ENCODE results near the gene TMED5.

Gene TMED5

DNA sequence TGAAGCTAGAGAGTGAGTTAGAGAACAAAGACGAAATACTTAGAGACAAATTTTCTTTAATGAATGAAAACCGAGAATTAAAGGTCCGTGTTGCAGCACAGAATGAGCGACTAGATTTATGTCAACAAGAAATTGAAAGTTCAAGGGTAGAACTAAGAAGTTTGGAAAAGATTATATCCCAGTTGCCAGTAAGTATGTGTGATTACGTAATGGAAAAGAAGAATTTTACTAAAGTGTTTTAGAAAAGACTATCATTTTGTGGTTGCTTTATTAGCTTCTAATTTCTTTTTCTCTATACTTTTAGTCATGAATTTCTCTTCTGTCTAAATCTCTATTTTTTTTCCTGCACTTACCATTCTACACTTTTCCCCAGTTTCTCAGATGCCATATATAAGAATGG, 27.0 kb upstream of the TMED5 start:
- Histone ChIP-seq H3K27ac (no peak overlapping the region), H3K36me3 (peaks cover 27% of the 10 kb centered on the region), H3K27me3 (ENCODE audit: insufficient read depth, low read depth, severe bottlenecking) (no peaks in the 10 kb centered on the region), H3K9me3 (ENCODE audit: severe bottlenecking) (no peaks in the 10 kb centered on the region), H3K4me3 (ENCODE audit: low read depth, low read length) (no peak overlapping the region)
- no peak for DNase-seq
- TF ChIP-seq, protein P1, sequence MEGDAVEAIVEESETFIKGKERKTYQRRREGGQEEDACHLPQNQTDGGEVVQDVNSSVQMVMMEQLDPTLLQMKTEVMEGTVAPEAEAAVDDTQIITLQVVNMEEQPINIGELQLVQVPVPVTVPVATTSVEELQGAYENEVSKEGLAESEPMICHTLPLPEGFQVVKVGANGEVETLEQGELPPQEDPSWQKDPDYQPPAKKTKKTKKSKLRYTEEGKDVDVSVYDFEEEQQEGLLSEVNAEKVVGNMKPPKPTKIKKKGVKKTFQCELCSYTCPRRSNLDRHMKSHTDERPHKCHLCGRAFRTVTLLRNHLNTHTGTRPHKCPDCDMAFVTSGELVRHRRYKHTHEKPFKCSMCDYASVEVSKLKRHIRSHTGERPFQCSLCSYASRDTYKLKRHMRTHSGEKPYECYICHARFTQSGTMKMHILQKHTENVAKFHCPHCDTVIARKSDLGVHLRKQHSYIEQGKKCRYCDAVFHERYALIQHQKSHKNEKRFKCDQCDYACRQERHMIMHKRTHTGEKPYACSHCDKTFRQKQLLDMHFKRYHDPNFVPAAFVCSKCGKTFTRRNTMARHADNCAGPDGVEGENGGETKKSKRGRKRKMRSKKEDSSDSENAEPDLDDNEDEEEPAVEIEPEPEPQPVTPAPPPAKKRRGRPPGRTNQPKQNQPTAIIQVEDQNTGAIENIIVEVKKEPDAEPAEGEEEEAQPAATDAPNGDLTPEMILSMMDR (IDR thresholded peaks at IDR 0.05; ENCODE audit: low read depth, low read length) = no peak

DNA sequence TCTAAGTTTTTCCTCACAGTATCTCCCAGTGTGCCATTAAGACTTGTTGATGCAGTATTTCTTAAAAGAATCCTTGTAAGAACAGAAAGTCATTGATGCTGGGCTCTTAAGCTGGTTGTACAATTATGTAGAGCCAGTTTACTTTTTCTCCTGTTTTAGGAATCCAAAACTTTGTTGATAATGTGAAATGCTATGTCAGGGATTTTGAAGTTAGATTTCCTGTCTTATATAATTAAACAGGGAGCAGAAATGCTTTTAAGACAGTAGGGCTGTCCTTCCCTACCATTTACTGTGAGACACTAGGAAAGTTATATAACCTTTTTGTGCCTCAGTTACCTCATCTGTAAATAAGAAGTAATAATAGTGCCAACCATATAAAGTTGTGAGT, 26.3 kb upstream of the TMED5 start:
- H3K27me3 ChIP-seq (ENCODE audit: insufficient read depth, low read depth, severe bottlenecking) = no peaks in the 10 kb centered on the region
- H3K36me3 ChIP-seq = peaks cover 31% of the 10 kb centered on the region
- TF ChIP-seq, protein P1 (IDR thresholded peaks at IDR 0.05; ENCODE audit: low read depth, low read length) = no peak
- DNase-seq = no peak
- no peak overlapping the region for H3K27ac ChIP-seq
- no peaks in the 10 kb centered on the region for H3K9me3 ChIP-seq (ENCODE audit: severe bottlenecking)
- H3K4me3 ChIP-seq (ENCODE audit: low read depth, low read length) = no peak overlapping the region

DNA sequence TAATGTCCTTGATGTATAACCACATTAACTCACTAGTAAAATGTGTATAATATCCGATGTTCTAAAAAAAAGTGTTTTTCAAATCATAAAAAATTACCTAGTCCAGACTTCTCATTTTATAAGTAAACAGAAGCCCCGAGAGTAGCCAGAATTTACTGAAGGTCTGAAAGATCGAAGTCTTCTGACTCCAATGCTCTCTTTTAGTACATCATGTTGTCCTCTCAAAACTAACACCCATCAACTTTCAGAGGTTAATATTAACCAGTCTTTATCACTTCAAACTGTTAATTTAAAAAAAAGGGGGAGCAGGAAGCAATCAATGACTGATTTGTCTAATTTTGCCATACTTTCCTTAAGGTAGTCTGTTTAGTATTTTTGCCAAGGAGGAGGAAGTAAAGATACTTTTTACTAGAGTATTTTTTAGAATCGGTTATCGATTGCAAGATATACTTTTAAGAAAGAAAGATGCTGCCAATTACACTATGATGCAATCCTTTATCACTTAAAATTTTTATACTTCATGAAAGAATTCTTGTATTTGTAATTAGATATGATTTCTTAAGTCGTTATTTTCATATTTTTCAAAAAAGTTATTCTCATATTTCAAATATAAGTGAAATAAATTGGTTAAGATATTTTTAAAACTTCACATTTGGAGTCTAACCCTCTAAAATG, 25.8 kb upstream of the TMED5 start:
- TF ChIP-seq, protein P1 (IDR thresholded peaks at IDR 0.05; ENCODE audit: low read depth, low read length) = no peak
- no peaks in the 10 kb centered on the region for H3K9me3 ChIP-seq (ENCODE audit: severe bottlenecking)
- no peak overlapping the region for H3K4me3 ChIP-seq (ENCODE audit: low read depth, low read length)
- H3K27me3 ChIP-seq (ENCODE audit: insufficient read depth, low read depth, severe bottlenecking) = no peaks in the 10 kb centered on the region
- H3K27ac ChIP-seq = no peak overlapping the region
- no peak for DNase-seq
- peaks cover 31% of the 10 kb centered on the region for H3K36me3 ChIP-seq

DNA sequence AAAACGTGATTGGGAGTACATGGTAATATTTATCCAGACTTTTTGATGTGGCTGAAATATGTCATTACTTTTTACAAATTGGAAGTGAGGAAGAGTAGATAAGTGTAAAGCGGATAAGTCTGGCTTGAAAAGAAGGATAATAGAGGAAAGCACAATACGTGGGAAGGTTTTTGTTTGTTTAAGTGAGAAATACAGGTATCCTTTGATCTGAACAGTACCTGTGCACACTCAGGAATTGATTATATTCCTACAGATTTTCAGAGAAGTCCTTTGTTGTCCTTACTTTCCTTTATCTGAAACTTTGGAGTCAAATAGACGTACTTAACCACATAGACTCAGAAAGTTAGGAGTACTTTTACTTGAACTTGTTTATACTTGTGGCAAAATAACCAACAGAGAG, 20.5 kb upstream of the TMED5 start:
- no peak overlapping the region for H3K27ac ChIP-seq
- TF ChIP-seq, protein P1 (IDR thresholded peaks at IDR 0.05; ENCODE audit: low read depth, low read length) = no peak
- no peak overlapping the region for H3K4me3 ChIP-seq (ENCODE audit: low read depth, low read length)
- DNase-seq = no peak
- peaks cover 27% of the 10 kb centered on the region for H3K36me3 ChIP-seq
- no peaks in the 10 kb centered on the region for H3K9me3 ChIP-seq (ENCODE audit: severe bottlenecking)
- no peaks in the 10 kb centered on the region for H3K27me3 ChIP-seq (ENCODE audit: insufficient read depth, low read depth, severe bottlenecking)

DNA sequence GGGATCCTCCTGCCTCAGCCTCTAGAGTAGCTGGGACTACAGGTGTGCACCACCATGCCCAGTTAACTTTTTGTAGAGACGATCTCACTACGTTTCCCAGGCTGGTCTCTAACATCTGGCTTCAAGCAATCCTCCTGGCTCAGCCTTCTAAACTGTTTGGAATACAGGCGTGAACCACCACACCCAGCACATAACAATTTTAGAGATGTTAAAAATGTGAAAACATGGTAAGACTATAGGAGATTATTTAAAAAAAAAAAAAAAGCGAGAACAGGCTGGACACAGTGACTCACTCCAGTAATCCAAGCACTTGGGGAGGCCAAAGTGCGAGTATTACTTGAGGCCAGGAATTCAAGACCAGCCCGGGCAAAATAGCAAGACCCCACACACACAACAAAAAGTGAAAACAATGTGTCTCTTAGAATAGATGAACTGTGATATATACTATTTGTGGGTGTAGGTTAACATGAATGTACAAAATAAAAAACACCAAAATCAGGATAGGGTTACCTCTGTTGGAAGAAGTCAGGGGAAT, 19.9 kb upstream of the TMED5 start:
- Histone ChIP-seq H3K27ac (no peak overlapping the region), H3K4me3 (ENCODE audit: low read depth, low read length) (no peak overlapping the region), H3K27me3 (ENCODE audit: insufficient read depth, low read depth, severe bottlenecking) (no peaks in the 10 kb centered on the region), H3K9me3 (ENCODE audit: severe bottlenecking) (no peaks in the 10 kb centered on the region), H3K36me3 (peaks cover 25% of the 10 kb centered on the region)
- TF ChIP-seq, protein P1 (IDR thresholded peaks at IDR 0.05; ENCODE audit: low read depth, low read length) = no peak
- no peak for DNase-seq

DNA sequence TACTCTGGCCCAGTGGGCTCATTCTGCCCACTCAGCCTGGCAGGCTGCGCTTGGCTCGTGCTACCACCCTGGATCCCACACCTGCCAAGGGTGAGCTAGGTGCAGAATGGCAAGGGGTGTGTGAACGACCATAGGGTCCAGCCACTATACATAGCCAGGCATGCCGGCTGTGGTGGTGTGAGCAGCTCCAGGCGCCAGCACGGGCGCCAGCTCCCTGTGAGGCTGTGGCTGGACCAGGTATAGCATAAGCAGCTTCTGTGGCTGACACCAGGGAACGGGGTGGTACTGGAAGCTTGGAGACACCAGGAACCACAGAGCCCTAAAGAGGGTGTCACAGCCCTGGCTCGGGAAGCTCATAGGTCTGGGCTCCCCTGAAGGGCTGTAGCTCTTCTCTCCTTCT, 18.9 kb upstream of the TMED5 start:
- no peak for DNase-seq
- Histone ChIP-seq H3K9me3 (ENCODE audit: severe bottlenecking) (no peaks in the 10 kb centered on the region), H3K36me3 (peaks cover 29% of the 10 kb centered on the region), H3K27me3 (ENCODE audit: insufficient read depth, low read depth, severe bottlenecking) (no peaks in the 10 kb centered on the region), H3K4me3 (ENCODE audit: low read depth, low read length) (no peak overlapping the region), H3K27ac (no peak overlapping the region)
- TF ChIP-seq, protein P1 (IDR thresholded peaks at IDR 0.05; ENCODE audit: low read depth, low read length) = no peak
